Ishikawa (cell line): ENCODE data around the gene C9orf40.

ENCODE experiments used
- CEBPB ChIP-seq: IDR thresholded peaks from 2 replicates; pipeline ENCODE4 v1.6.1; 2012
- CREB1 ChIP-seq: IDR thresholded peaks from 2 replicates; pipeline ENCODE4 v1.6.1; 2012; ENCODE audit warnings: low read depth
- EGR1 ChIP-seq: IDR thresholded peaks from 2 replicates; pipeline ENCODE4 v1.6.1; 2012
- EP300 ChIP-seq: IDR thresholded peaks from 2 replicates; pipeline ENCODE4 v1.6.1; 2012; ENCODE audit warnings: borderline replicate concordance
- FOXM1 ChIP-seq: IDR thresholded peaks from 2 replicates; pipeline ENCODE4 v1.6.1; 2012; ENCODE audit warnings: low read depth, borderline replicate concordance
- MAX ChIP-seq: IDR thresholded peaks from 2 replicates; pipeline ENCODE4 v1.6.1; 2012
- NFIC ChIP-seq: IDR thresholded peaks from 2 replicates; pipeline ENCODE4 v1.6.1; 2012
- RAD21 ChIP-seq: IDR thresholded peaks from 2 replicates; pipeline ENCODE4 v1.6.1; 2012; ENCODE audit warnings: low read depth
- REST ChIP-seq: IDR thresholded peaks from 2 replicates; pipeline ENCODE4 v1.6.1; 2012; ENCODE audit warnings: low read depth, mild to moderate bottlenecking
- TAF1 ChIP-seq: IDR thresholded peaks from 2 replicates; pipeline ENCODE4 v1.6.1; 2012; ENCODE audit warnings: low read depth, mild to moderate bottlenecking
- TCF12 ChIP-seq: IDR thresholded peaks from 2 replicates; pipeline ENCODE4 v1.6.1; 2012; ENCODE audit warnings: low read depth
- TEAD4 ChIP-seq: IDR thresholded peaks from 2 replicates; pipeline ENCODE4 v1.6.1; 2012
- USF1 ChIP-seq: IDR thresholded peaks from 2 replicates; pipeline ENCODE4 v1.6.1; 2012
- YY1 ChIP-seq: IDR thresholded peaks from 2 replicates; pipeline ENCODE4 v1.6.1; 2012; ENCODE audit warnings: low read depth
- ZBTB7A ChIP-seq: IDR thresholded peaks from 2 replicates; pipeline ENCODE4 v1.6.1; 2012; ENCODE audit warnings: low read depth

C9orf40 gene

GRCh38 chr9:74974558-74974957, 21.8 kb upstream of the C9orf40 start:
- no peak for TF ChIP-seq FOXM1
- TF ChIP-seq MAX, result no peak
- TF ChIP-seq ZBTB7A, result no peak
- TF ChIP-seq RAD21, result no peak
- no peak for TF ChIP-seq CEBPB
- TF ChIP-seq TAF1, result no peak
- no peak for TF ChIP-seq REST

- TF ChIP-seq USF1 (no peak), REST (no peak), EP300 (no peak), YY1 (no peak), NFIC (no peak), RAD21 (no peak)
Observed at GRCh38 chr9:74973714-74974113, 21.0 kb upstream of the C9orf40 start.

- TF ChIP-seq EP300, result no peak
- TF ChIP-seq YY1, result no peak
- TF ChIP-seq CEBPB, result no peak
- no peak for TF ChIP-seq EGR1
- TF ChIP-seq MAX, result no peak
- no peak for TF ChIP-seq REST
- TF ChIP-seq NFIC, result no peak
- no peak for TF ChIP-seq TCF12
- TF ChIP-seq TAF1, result no peak
- no peak for TF ChIP-seq TEAD4
- no peak for TF ChIP-seq FOXM1
- no peak for TF ChIP-seq ZBTB7A
- no peak for TF ChIP-seq USF1
- no peak for TF ChIP-seq RAD21
- TF ChIP-seq CREB1, result no peak
Observed at GRCh38 chr9:74963056-74963455, 10.3 kb upstream of the C9orf40 start.

- no peak for TF ChIP-seq EGR1
- no peak for TF ChIP-seq USF1
- no peak for TF ChIP-seq FOXM1
- TF ChIP-seq TAF1, result no peak
- TF ChIP-seq CEBPB, result no peak
- TF ChIP-seq ZBTB7A, result no peak
- no peak for TF ChIP-seq EP300
- no peak for TF ChIP-seq TEAD4
- no peak for TF ChIP-seq CREB1
- no peak for TF ChIP-seq REST
- no peak for TF ChIP-seq YY1
- TF ChIP-seq MAX, result no peak
- TF ChIP-seq TCF12, result no peak
- TF ChIP-seq NFIC, result no peak
- TF ChIP-seq RAD21, result no peak
Observed at GRCh38 chr9:74961496-74961895, 8.8 kb upstream of the C9orf40 start.
